ENCODE results near the gene PARD6B.

GRCh38 chr20:50759678-50760077 is 28.3 kb downstream of the PARD6B start:
- TF ChIP-seq CTCF (IDR thresholded peaks at IDR 0.05) = no peak
- TF ChIP-seq ZFX (IDR thresholded peaks at IDR 0.05; ENCODE audit: borderline replicate concordance) = no peak
